IgD-negative memory B cell (primary cell): ENCODE results near the gene PURB. TPM values are rescaled to one million over a fixed set of nuclear protein-coding genes. Genes with fewer than 3 reads are reported as not detected.
"Not testable (repeated sequence)": the region's sequence is repeated elsewhere in the genome, so short reads cannot be mapped to it uniquely, and the experiment has no call there.

Source experiments
- H3K27ac Mint-ChIP-seq, 3 donors: one replicate each; pipeline ENCODE4 v1.8.0; 2020 to 2022; ENCODE audit warnings: mild to moderate bottlenecking in 3 of 3, mixed read lengths in 3 of 3, moderate library complexity in 1 of 3
- H3K27me3 Mint-ChIP-seq: one replicate; pipeline ENCODE4 v1.8.0; 2021; ENCODE audit warnings: mixed read lengths
- H3K36me3 Mint-ChIP-seq: one replicate; pipeline ENCODE4 v1.8.0; 2020; ENCODE audit warnings: mild to moderate bottlenecking, mixed read lengths
- H3K4me1 Mint-ChIP-seq, 3 donors: one replicate each; pipeline ENCODE4 v1.8.0; 2020 to 2022; ENCODE audit warnings: mixed read lengths in 3 of 3, mild to moderate bottlenecking in 1 of 3
- H3K4me3 Mint-ChIP-seq, 4 donors: one replicate each; pipeline ENCODE4 v1.8.0; 2020 to 2022; ENCODE audit warnings: mild to moderate bottlenecking in 4 of 4, mixed read lengths in 4 of 4, moderate library complexity in 3 of 4
- H3K9me3 Mint-ChIP-seq, 3 donors: one replicate each; pipeline ENCODE4 v1.8.0; 2020 to 2021; ENCODE audit warnings: mixed read lengths in 3 of 3, mild to moderate bottlenecking in 1 of 3
- polyA plus RNA-seq: library from polyadenylated mRNA; unstranded; fragments of 300-500 nt; fragmentation: Illumina TruSeq; gene quantifications from one replicate; pipeline ENCODE4 v1.2.3, GENCODE V29; 2021

PURB gene
- polyA plus RNA-seq, 1 donor from 2014 or later, result 1.5 TPM

DNA sequence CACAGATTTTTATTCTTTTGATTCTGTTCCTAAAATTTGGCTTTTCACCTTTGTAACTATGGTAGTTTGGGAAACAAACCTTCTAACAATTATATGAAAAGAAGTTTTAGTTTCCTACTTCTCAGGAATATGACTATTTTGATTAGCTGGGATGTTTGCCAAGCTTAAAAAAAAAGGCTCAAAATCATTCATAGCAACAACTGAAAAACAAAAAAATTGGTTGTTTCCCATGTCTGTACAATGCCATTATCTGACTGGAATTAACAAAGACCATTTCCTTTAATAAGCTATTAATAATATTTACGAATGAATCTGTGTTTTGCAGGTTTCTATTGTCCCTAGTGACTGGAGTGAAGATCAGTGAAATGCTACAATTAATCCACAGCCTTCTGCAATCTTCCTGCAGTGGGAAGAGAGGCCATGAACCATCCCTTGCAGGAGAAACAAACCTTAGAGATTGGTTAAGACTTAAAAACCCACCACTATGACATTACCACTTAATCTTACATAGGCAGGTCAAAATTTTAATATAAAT is 4.2 kb downstream of the PURB start:
- Mint-ChIP-seq H3K9me3 (no peaks in the 10 kb centered on the region), H3K27ac (peak overlapping the region in 2 of 3 donors; percentile 15 to 91), H3K4me3 (peak overlapping the region; percentile 6 to 85 (median 67)), H3K36me3 (peaks cover 3% of the 10 kb centered on the region), H3K4me1 (peaks cover 28 to 48% (median 41%) of the 10 kb centered on the region in 3 donors), H3K27me3 (no peaks in the 10 kb centered on the region)

- Mint-ChIP-seq H3K4me3 (peak overlapping the region; percentile 6 to 85 (median 22)), H3K4me1 (peaks cover 24 to 43% (median 36%) of the 10 kb centered on the region in 3 donors), H3K27ac (peak overlapping the region in 2 of 3 donors; percentile 15 to 91), H3K36me3 (peaks cover 3% of the 10 kb centered on the region), H3K9me3 (no peaks in the 10 kb centered on the region), H3K27me3 (no peaks in the 10 kb centered on the region)
These were observed 4.9 kb downstream of the PURB start for GRCh38 chr7:44880317-44881018.

DNA sequence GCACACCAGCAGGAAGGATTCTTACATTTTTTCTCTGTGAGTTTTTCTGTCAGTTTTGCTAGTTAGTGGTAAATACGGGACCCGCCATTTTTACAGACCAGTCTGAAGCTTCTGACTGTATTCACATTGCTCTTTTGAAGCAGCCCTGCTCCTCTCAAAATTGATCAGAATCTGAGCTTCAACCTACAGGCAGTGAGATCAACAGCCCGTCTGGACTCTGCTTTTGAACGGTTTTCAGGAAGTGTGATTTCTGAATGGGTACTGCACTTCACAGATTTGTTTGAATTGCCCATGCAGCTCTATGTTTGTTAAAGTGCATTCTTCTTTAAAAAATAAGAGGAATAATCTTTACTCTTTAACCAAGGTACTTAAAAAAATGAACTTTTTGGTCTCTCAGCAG is 8.9 kb downstream of the PURB start:
- Mint-ChIP-seq H3K27ac (peak overlapping the region in 2 of 3 donors; percentile 42 to 50), H3K9me3 (no peaks in the 10 kb centered on the region), H3K27me3 (no peaks in the 10 kb centered on the region), H3K4me1 (peaks cover 15 to 27% (median 15%) of the 10 kb centered on the region in 3 donors), H3K36me3 (no peaks in the 10 kb centered on the region), H3K4me3 (no peak overlapping the region)

- Mint-ChIP-seq H3K27ac (no peak overlapping the region), H3K4me1 (peaks cover 5 to 15% (median 9%) of the 10 kb centered on the region in 3 donors), H3K27me3 (no peaks in the 10 kb centered on the region)
These were observed 10.1 kb downstream of the PURB start for GRCh38 chr7:44875241-44875640.

GRCh38 chr7:44872787-44873186 is 12.5 kb downstream of the PURB start:
- no peaks in the 10 kb centered on the region for H3K9me3 Mint-ChIP-seq
- H3K4me3 Mint-ChIP-seq, result no peak overlapping the region
- H3K4me1 Mint-ChIP-seq, result peaks cover 0 to 6% (median 2%) of the 10 kb centered on the region in 3 donors
- no peaks in the 10 kb centered on the region for H3K27me3 Mint-ChIP-seq
- H3K27ac Mint-ChIP-seq, result no peak overlapping the region
- H3K36me3 Mint-ChIP-seq, result no peaks in the 10 kb centered on the region

More at GRCh38 chr7:44875241-44875640, 10.1 kb downstream of the PURB start:
- Mint-ChIP-seq H3K4me3 (no peak overlapping the region), H3K9me3 (no peaks in the 10 kb centered on the region), H3K36me3 (no peaks in the 10 kb centered on the region)

GRCh38 chr7:44871918-44872317 is 13.4 kb downstream of the PURB start:
- H3K27me3 Mint-ChIP-seq, H3K4me3 Mint-ChIP-seq, H3K36me3 Mint-ChIP-seq, H3K4me1 Mint-ChIP-seq, H3K9me3 Mint-ChIP-seq, H3K27ac Mint-ChIP-seq: not testable (repeated sequence)

- not testable (repeated sequence) for H3K4me3 Mint-ChIP-seq, H3K27me3 Mint-ChIP-seq, H3K27ac Mint-ChIP-seq, H3K9me3 Mint-ChIP-seq, H3K36me3 Mint-ChIP-seq, H3K4me1 Mint-ChIP-seq
These were observed 14.6 kb downstream of the PURB start for GRCh38 chr7:44870780-44871179.

GRCh38 chr7:44870336-44870735 is 15.0 kb downstream of the PURB start:
- H3K9me3 Mint-ChIP-seq, H3K4me1 Mint-ChIP-seq, H3K27ac Mint-ChIP-seq, H3K27me3 Mint-ChIP-seq, H3K36me3 Mint-ChIP-seq, H3K4me3 Mint-ChIP-seq: not testable (repeated sequence)

DNA sequence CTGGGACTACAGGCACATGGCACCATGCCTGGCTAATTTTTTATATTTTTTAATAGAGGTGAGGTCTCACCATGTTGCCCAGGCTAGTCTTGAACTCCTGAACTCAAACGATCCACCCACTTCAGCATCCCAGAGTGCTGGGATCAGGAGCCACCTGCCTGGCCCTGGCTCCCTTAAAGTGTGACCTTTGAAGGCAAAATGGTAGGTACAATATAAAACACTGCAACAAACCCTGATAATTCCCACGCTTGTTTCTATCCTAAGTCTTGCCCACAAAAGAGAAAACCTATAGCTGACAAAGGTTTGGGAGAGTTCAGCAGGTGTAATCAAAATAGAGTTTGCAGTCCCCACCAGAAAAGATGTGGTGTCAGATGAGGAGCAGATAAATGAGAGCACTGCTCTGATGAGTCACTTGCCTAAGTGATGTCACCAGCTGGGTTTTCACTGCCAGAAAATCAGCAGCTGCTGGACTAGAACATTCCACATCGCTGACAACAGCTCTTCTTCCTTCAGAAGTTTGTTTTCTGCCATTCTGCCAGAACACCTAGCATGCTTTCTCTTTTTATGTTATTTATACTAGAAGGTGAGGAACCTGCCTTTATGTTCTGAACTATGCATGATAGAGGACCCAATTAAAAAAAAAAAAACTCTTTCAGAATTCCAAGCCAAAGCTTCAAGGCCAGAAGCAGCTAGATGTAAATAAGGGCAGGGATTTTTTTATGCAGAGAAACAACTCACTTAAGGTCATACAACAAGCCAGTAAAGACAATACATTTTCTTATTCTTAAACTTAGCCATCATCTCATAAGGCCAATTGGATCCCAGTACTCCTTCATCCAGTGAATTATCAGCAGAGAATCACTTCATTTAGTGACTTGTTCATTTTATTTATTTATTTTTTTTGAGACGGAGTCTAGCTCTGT is 18.0 kb downstream of the PURB start:
- Mint-ChIP-seq H3K4me1 (peaks cover 0 to 2% (median 0%) of the 10 kb centered on the region in 3 donors), H3K36me3 (no peaks in the 10 kb centered on the region), H3K4me3 (no peak overlapping the region), H3K27ac (no peak overlapping the region), H3K9me3 (no peaks in the 10 kb centered on the region), H3K27me3 (peaks cover 5% of the 10 kb centered on the region)

- H3K4me1 Mint-ChIP-seq, H3K36me3 Mint-ChIP-seq, H3K27ac Mint-ChIP-seq, H3K9me3 Mint-ChIP-seq, H3K4me3 Mint-ChIP-seq, H3K27me3 Mint-ChIP-seq: not testable (repeated sequence)
These were observed 23.4 kb downstream of the PURB start for GRCh38 chr7:44861949-44862348.

- H3K4me1 Mint-ChIP-seq, result peaks cover 4 to 6% (median 4%) of the 10 kb centered on the region in 3 donors
- H3K36me3 Mint-ChIP-seq, result no peaks in the 10 kb centered on the region
- H3K4me3 Mint-ChIP-seq, result no peak overlapping the region
- peaks cover 5% of the 10 kb centered on the region for H3K27me3 Mint-ChIP-seq
- no peak overlapping the region for H3K27ac Mint-ChIP-seq
- H3K9me3 Mint-ChIP-seq, result no peaks in the 10 kb centered on the region
These were observed 27.2 kb downstream of the PURB start for GRCh38 chr7:44858161-44858560.

DNA sequence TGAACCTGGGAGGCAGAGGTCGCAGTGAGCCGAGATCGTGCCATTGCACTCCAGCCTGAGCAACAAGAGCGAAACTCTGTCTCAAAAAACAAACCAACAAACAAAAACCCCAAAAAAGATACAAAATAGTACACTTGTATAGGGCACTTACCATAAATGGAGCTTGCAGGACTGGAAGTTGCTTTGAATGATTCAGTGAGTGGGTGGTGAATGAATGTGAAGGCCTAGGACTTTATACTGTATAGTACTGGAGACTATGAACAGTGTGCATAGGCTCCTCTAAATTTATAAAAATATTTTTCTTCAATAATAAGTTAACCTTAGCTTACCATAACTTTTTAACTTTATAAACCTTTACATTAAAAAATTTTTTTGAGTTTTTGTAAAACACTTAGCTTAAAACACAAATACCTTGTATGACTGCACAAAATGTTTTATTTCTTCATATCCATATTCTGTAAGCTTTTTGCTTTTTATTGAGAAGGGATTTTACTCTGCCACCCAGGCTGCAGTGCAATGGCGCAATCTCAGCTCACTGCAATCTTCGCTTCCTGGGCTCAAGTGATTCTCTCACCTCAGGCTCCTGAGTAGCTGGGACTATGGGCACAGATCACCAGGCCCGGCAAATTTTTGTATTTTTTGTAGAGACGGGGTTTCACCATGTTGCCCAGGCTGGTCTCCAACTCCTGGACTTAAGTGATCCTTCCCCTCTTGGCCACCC is 30.5 kb downstream of the PURB start:
- H3K9me3 Mint-ChIP-seq, result no peaks in the 10 kb centered on the region
- H3K27me3 Mint-ChIP-seq, result no peaks in the 10 kb centered on the region

DNA sequence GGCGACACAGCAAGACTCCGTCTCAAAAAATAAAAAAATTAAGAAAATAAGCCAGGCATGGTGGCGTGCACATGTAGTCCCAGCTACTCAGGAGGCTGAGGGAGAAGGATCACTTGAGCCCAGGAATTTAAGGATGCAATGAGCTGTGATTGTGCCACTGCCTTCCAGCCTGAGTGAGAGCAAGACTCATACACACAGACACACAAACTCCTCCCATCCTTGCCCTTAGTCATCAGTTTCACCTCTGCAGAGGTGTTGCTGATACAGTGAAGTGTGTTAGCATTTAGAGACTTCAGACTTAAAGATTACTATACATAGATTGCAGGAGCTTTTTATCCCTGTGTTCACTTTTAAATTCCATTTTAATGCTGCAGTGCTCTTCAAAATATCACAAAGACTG is 31.9 kb downstream of the PURB start:
- H3K27ac Mint-ChIP-seq, result no peak overlapping the region

More for the DNA sequence above, 30.5 kb downstream of the PURB start:
- no peak overlapping the region for H3K27ac Mint-ChIP-seq
- no peak overlapping the region for H3K4me3 Mint-ChIP-seq
- H3K36me3 Mint-ChIP-seq, result peaks cover 2% of the 10 kb centered on the region
- peaks cover 4 to 6% (median 4%) of the 10 kb centered on the region in 3 donors for H3K4me1 Mint-ChIP-seq

GRCh38 chr7:44852590-44852989 is 32.7 kb downstream of the PURB start:
- Mint-ChIP-seq H3K27ac (no peak overlapping the region), H3K9me3 (no peaks in the 10 kb centered on the region), H3K4me1 (peaks cover 8 to 11% (median 10%) of the 10 kb centered on the region in 3 donors), H3K4me3 (no peak overlapping the region), H3K27me3 (no peaks in the 10 kb centered on the region), H3K36me3 (peaks cover 2% of the 10 kb centered on the region)

More for the DNA sequence above, 31.9 kb downstream of the PURB start:
- Mint-ChIP-seq H3K9me3 (no peaks in the 10 kb centered on the region), H3K4me3 (no peak overlapping the region), H3K4me1 (peaks cover 6 to 7% (median 6%) of the 10 kb centered on the region in 3 donors), H3K27me3 (no peaks in the 10 kb centered on the region), H3K36me3 (peaks cover 2% of the 10 kb centered on the region)
